LNCaP clone FGC (cell line): ENCODE measurements around the gene IL16.
A peak's percentile ranks its signal among the peaks of the same experiment; 100 is the strongest.

Experiments
- DNase-seq: peaks from one replicate; pipeline ENCODE4 v3.0.0-alpha.2; 2011; ENCODE audit warnings: low read depth
- H3K4me3 ChIP-seq: 2 replicates; pipeline ENCODE4 v1.5.1; 2011; ENCODE audit warnings: mild to moderate bottlenecking, low read depth, low read length, control low read depth
- TF ChIP-seq, protein P1 (sequence below): IDR thresholded peaks from 2 replicates; pipeline ENCODE4 v1.5.1; 2012; ENCODE audit warnings: mild to moderate bottlenecking; ENCODE audit not compliant: control insufficient read depth, insufficient read depth; ENCODE audit errors: extremely low read depth

The IL16 gene

DNA sequence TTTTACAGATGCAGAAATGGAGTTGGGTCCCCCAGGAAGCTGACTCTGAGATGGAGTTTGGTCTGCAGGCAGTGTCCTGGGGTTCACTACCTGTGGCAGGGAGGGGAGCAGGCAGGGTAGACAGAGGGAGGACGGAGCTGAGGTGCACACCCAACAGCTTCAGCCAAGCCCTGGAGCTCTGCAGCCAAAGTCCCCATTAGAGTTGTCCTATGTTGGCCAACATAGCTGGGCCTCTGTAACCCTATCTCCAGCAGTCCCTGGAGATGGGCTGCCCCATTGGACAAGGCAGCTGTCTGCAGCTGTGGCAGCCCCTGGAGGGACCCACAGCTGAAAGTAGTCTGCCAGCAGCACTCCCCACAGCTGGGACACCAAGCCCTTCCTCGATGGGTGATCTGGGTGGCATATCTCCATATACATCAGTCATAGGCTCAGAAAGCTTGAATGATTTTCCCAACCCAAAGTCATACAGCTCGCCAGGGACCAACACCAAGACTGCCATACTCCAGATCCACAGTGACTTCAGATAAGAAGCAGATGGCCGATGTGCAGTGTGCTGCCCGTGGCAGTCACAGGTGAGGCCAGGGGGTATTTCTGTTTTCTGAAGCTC is 95.3 kb downstream of the IL16 start:
- no peak overlapping the region for H3K4me3 ChIP-seq
- no peak for DNase-seq
- TF ChIP-seq, protein P1, sequence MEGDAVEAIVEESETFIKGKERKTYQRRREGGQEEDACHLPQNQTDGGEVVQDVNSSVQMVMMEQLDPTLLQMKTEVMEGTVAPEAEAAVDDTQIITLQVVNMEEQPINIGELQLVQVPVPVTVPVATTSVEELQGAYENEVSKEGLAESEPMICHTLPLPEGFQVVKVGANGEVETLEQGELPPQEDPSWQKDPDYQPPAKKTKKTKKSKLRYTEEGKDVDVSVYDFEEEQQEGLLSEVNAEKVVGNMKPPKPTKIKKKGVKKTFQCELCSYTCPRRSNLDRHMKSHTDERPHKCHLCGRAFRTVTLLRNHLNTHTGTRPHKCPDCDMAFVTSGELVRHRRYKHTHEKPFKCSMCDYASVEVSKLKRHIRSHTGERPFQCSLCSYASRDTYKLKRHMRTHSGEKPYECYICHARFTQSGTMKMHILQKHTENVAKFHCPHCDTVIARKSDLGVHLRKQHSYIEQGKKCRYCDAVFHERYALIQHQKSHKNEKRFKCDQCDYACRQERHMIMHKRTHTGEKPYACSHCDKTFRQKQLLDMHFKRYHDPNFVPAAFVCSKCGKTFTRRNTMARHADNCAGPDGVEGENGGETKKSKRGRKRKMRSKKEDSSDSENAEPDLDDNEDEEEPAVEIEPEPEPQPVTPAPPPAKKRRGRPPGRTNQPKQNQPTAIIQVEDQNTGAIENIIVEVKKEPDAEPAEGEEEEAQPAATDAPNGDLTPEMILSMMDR: no peak

DNA sequence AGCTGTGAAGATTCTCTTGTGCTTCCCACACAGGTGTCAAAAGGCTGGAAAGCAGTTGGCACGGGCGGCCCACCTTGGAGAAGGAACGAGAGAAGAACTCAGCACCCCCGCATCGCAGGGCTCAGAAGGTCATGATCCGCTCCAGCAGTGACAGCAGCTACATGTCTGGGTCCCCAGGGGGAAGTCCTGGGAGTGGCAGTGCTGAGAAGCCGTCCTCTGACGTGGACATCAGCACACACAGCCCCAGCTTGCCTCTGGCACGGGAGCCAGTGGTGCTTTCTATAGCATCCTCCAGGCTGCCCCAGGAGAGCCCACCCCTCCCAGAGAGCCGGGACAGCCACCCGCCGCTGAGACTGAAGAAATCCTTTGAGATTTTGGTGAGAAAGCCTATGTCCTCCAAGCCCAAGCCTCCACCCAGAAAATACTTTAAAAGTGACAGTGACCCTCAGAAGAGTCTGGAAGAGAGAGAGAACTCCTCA is 95.9 kb downstream of the IL16 start:
- H3K4me3 ChIP-seq: no peak overlapping the region
- TF ChIP-seq, protein P1: no peak
- no peak for DNase-seq

DNA sequence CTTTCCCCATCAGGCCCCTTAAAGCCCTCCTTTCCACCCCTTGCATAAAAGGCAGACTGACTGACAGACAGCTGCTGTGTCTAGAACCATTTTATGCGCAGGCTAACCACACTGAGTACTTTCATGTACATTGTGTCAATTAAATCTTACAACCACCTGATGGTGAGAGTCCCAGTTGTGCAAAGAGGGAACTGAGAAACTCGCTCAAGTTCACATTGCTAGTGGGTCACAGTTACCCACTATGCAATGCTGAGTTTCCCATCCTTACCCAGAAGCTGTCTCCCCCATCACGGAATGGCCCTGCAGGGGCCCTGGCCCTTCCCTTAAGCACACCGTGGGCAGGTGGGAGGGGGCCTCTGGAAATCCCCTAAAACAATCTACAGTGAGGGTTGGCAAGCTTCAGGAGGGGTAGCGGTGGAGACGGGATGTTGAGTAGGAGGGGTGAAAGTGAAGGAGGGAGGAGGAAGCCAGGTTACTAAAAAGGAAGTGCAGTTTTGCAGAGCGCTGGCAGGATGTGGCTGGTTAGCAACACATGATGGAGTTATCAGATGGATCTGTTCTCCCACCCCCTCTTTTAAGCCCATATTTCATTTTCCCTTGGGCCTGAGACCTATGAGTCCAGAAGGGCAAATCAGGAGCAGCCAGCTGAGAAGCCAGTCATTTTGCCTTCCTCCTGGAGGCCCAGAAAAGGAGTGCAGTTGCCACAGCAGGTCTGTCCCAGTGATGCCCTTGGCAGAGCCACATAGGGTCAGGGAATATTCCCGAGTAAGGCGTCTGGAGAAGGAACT is 97.2 kb downstream of the IL16 start:
- no peak overlapping the region for H3K4me3 ChIP-seq
- DNase-seq: no peak
- TF ChIP-seq, protein P1: no peak

DNA sequence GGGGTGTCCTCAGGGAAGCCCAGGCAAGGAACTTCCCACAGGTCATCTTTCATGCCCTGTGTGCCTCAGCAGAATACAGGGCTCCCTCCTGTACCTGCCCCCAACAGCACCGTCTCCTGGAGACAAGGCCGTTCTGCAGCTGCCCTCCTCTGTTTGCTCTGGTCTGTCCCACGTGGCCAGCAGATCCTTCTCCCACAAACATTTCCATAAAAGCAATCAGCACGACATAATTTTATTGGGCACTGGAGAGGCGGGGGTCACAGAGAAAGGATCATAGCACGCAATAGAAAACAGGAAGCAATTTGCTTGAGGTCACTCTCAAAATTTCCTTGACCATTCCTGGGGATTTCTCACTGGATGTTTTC is 97.8 kb downstream of the IL16 start:
- TF ChIP-seq, protein P1: peak; percentile 19; the same call in 1 of the 2 replicates
- no peak for DNase-seq

DNA sequence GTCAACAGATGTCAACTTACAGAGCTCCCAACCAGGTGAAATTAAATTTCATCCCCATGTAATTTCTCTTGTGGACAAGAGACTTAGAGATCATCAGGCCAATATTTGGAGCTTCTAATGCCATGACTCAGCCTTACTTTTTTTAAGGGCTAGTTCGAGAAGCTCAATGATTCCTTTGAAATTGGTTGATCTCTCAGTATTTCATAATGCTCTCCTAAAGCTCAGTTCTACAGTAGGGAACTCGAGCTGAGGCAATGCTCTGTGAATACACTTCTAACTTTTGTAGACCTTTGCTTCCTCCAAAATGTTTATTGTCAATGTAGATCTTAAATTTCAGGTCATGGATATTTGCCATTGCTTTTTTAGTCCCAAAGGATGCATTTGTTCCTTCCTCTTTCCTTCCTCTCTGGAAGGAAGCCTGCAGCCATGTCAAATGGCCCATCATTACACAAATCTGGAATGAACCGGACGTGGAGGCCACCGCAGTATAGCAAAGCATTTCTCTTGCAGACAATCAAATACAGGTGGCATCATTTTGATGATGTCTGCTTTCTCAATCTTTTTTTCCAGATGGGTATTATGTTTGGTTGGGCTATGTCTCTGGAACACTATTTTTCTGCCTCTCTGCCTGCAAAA is 98.9 kb downstream of the IL16 start:
- H3K4me3 ChIP-seq: no peak overlapping the region
- no peak for DNase-seq
- TF ChIP-seq, protein P1: no peak

More for the DNA sequence above, 97.8 kb downstream of the IL16 start:
- H3K4me3 ChIP-seq: no peak overlapping the region

DNA sequence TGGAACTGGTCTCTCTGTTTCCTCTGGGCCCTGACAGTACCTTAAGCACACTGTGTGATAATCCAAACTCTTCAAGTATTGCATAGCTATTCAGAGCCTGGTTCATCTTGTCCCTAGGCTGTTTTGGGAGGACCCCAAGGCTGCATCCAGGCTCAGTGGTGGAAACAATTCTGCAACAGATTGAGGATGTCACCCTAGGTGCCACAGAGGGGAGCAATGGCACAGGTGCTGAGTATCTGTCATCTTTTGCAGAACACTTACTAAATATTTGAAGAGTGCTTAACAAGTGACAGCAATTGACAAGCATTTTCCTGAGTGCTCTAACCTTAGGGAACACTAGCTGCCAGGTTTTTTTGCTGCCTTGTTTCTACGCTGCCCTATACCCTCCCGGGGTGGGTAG is 99.5 kb downstream of the IL16 start:
- H3K4me3 ChIP-seq: no peak overlapping the region
- TF ChIP-seq, protein P1: no peak
- DNase-seq: no peak
